HG03457 (cell line): ENCODE results near the gene AGPAT2.
"Not testable (repeated sequence)": the region's sequence is repeated elsewhere in the genome, so short reads cannot be mapped to it uniquely, and the experiment has no call there.

Source experiments
- ATAC-seq: cut with Tn5 transposase; IDR thresholded peaks from one replicate; pipeline ENCODE4 v1.9.1; 2021; ENCODE audit warnings: moderate number of reproducible peaks; ENCODE audit not compliant: unreplicated experiment

The AGPAT2 gene

GRCh38 chr9:136720898-136721338, 33.7 kb upstream of the AGPAT2 start:
- no peak for ATAC-seq

GRCh38 chr9:136720251-136720897, 33.1 kb upstream of the AGPAT2 start:
- no peak for ATAC-seq

- ATAC-seq, result no peak
Measured at GRCh38 chr9:136719195-136719880, 32.1 kb upstream of the AGPAT2 start.

GRCh38 chr9:136718345-136719194, 31.3 kb upstream of the AGPAT2 start:
- ATAC-seq, result no peak

- no peak for ATAC-seq
Measured at GRCh38 chr9:136717399-136717798, 30.1 kb upstream of the AGPAT2 start.

- no peak for ATAC-seq
Measured at GRCh38 chr9:136714893-136715274, 27.6 kb upstream of the AGPAT2 start.

GRCh38 chr9:136714096-136714892, 27.0 kb upstream of the AGPAT2 start:
- ATAC-seq, result no peak

- no peak for ATAC-seq
Measured at GRCh38 chr9:136713550-136713949, 26.3 kb upstream of the AGPAT2 start.

- ATAC-seq, result no peak
Measured at GRCh38 chr9:136712690-136713544, 25.7 kb upstream of the AGPAT2 start.

GRCh38 chr9:136711751-136712689, 24.8 kb upstream of the AGPAT2 start, which contains the start of gene DIPK1B:
Gene DIPK1B (plus strand): TSS chr9:136712572. CDS start chr9:136712666, 94 bp downstream.
- no peak for ATAC-seq

GRCh38 chr9:136711219-136711648, 24.0 kb upstream of the AGPAT2 start:
- not testable (repeated sequence) for ATAC-seq

- no peak for ATAC-seq
Measured at GRCh38 chr9:136710543-136710942, 23.3 kb upstream of the AGPAT2 start.

GRCh38 chr9:136709454-136710109, 22.3 kb upstream of the AGPAT2 start:
- no peak for ATAC-seq

- no peak for ATAC-seq
Measured at GRCh38 chr9:136707849-136708517, 20.7 kb upstream of the AGPAT2 start.

GRCh38 chr9:136707011-136707410, 19.8 kb upstream of the AGPAT2 start:
- ATAC-seq, result no peak

- ATAC-seq, result no peak
Measured at GRCh38 chr9:136705564-136705963, 18.3 kb upstream of the AGPAT2 start.

GRCh38 chr9:136704741-136705140, 17.5 kb upstream of the AGPAT2 start:
- not testable (repeated sequence) for ATAC-seq
